Measurements from ENCODE around the gene NLRC5. TPM values are rescaled to one million over a fixed set of nuclear protein-coding genes. Genes with fewer than 3 reads are reported as not detected.

NLRC5 gene
- total RNA-seq, 4 donors from 2014 or later = 47.6 to 314 (median 80.8) TPM

- Histone ChIP-seq H3K36me3 (peaks cover 0 to 14% (median 0%) of the 10 kb centered on the region in 3 donors), H3K4me1 (peaks cover 0 to 9% (median 2%) of the 10 kb centered on the region in 4 donors), H3K27me3 (no peaks in the 10 kb centered on the region), H3K27ac (peak overlapping the region in 1 of 4 donors; percentile 72), H3K9me3 (no peaks in the 10 kb centered on the region), H3K4me3 (no peak overlapping the region)
- TF ChIP-seq CTCF (IDR thresholded peaks at IDR 0.05) = no peak
- TF ChIP-seq POLR2A (IDR thresholded peaks at IDR 0.05) = no peak
- DNase-seq = no peak
Observed at GRCh38 chr16:57083485-57084126, 94.2 kb downstream of the NLRC5 start.

GRCh38 chr16:57084257-57084770, 95.0 kb downstream of the NLRC5 start:
- H3K27ac ChIP-seq = peak overlapping the region in 3 of 4 donors; percentile 10 to 72 (median 44)
- no peaks in the 10 kb centered on the region for H3K27me3 ChIP-seq
- H3K36me3 ChIP-seq = peaks cover 0 to 14% (median 0%) of the 10 kb centered on the region in 3 donors
- peaks cover 0 to 9% (median 2%) of the 10 kb centered on the region in 4 donors for H3K4me1 ChIP-seq
- no peaks in the 10 kb centered on the region for H3K9me3 ChIP-seq
- peak; percentile 64 to 86 (median 82) for DNase-seq
- TF ChIP-seq POLR2A (IDR thresholded peaks at IDR 0.05) (peak in 1 of 2 donors; percentile 11), CTCF (IDR thresholded peaks at IDR 0.05) (peak; percentile 96 to 99 (median 97))
- H3K4me3 ChIP-seq = no peak overlapping the region

DNA sequence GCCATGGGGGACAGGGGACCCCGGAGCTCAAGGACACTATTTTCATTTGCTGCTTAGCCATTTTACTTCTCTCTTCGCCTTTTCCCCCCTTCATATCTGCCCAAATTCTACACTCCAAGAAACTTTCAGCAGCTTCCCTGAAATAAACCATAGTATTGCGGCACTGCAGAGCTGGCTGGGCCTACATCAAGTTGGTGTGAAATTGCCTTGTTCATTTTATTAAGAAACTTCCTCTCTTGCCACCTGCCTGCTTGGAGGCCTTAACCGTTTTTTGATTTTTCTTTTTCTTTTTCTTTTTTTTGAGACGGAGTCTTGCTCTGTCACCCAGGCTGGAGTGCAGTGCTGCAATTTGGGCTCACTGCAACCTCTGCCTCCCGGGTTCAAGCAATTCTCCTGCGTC, 95.6 kb downstream of the NLRC5 start:
- no peaks in the 10 kb centered on the region for H3K27me3 ChIP-seq
- H3K9me3 ChIP-seq = no peaks in the 10 kb centered on the region
- H3K36me3 ChIP-seq = peaks cover 0 to 14% (median 0%) of the 10 kb centered on the region in 3 donors
- no peak for DNase-seq
- H3K27ac ChIP-seq = peak overlapping the region in 2 of 4 donors; percentile 44 to 72
- H3K4me1 ChIP-seq = peaks cover 0 to 9% (median 2%) of the 10 kb centered on the region in 4 donors
- H3K4me3 ChIP-seq = no peak overlapping the region
- TF ChIP-seq POLR2A (IDR thresholded peaks at IDR 0.05) = no peak
- no peak for TF ChIP-seq CTCF (IDR thresholded peaks at IDR 0.05)

GRCh38 chr16:57087003-57087402, 97.6 kb downstream of the NLRC5 start:
- Histone ChIP-seq H3K9me3 (no peaks in the 10 kb centered on the region), H3K4me3 (no peak overlapping the region), H3K27me3 (no peaks in the 10 kb centered on the region), H3K36me3 (peaks cover 0 to 9% (median 0%) of the 10 kb centered on the region in 3 donors), H3K27ac (peak overlapping the region in 1 of 4 donors; percentile 59), H3K4me1 (peaks cover 0 to 20% (median 5%) of the 10 kb centered on the region in 4 donors)
- TF ChIP-seq POLR2A (IDR thresholded peaks at IDR 0.05) (no peak), CTCF (IDR thresholded peaks at IDR 0.05) (no peak)
- DNase-seq = no peak

DNA sequence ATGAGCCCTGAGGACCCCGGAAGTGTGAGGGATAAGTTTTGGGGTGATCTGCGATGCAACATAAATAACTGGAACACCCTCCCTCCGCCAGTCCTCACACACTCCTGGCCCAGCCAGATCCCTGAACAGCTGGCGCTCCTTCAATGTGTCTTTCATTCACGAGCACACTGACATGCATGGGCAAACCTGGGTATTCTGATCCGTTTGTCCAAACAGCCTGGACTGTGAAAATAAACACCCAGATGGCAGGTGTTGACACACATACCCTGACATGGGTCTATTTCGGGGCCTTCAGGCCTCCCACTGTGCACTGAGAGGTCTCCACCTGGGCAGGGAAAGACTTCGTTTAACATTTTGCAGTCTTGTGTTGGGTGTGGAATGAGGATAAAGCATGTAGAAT, 100.0 kb downstream of the NLRC5 start:
- Histone ChIP-seq H3K27ac (no peak overlapping the region), H3K27me3 (no peaks in the 10 kb centered on the region), H3K4me3 (no peak overlapping the region), H3K36me3 (no peaks in the 10 kb centered on the region), H3K4me1 (peaks cover 0 to 28% (median 13%) of the 10 kb centered on the region in 4 donors), H3K9me3 (no peaks in the 10 kb centered on the region)
- no peak for DNase-seq
- TF ChIP-seq POLR2A (IDR thresholded peaks at IDR 0.05) (no peak), CTCF (IDR thresholded peaks at IDR 0.05) (no peak)

All from Peyer's patch (tissue), 4 donors.